AG04449 (cell line): ENCODE measurements around the gene MIER2.

Experiments
- CTCF ChIA-PET: fragments of 350-600 bp; formaldehyde crosslinking; extraction: SDS; loops from one replicate; lab custom pipeline; 2021; ENCODE audit warnings: antibody characterized with exemption; lab: Yijun Ruan, JAX
- POLR2A ChIA-PET: fragments of 400-600, 350-600 bp; formaldehyde crosslinking; extraction: SDS; loops from one replicate; lab custom pipeline; 2020; ENCODE audit warnings: antibody characterized with exemption, inconsistent platforms; lab: Yijun Ruan, JAX
- DNase-seq: peaks from one replicate; pipeline ENCODE4 v3.0.0-alpha.2; 2010; ENCODE audit warnings: low read depth, low spot score
- H3K4me3 ChIP-seq: 2 replicates; pipeline ENCODE4 v1.5.1; 2011; ENCODE audit warnings: low read depth, mild to moderate bottlenecking, control low read depth, low read length
- TF ChIP-seq, protein P1 (sequence below): IDR thresholded peaks from one replicate; pipeline ENCODE4 v1.5.1; 2011; ENCODE audit warnings: mild to moderate bottlenecking, moderate library complexity, low read length, control low read depth, inconsistent platforms; ENCODE audit not compliant: insufficient read depth; ENCODE audit errors: missing control alignments

Gene MIER2

DNA sequence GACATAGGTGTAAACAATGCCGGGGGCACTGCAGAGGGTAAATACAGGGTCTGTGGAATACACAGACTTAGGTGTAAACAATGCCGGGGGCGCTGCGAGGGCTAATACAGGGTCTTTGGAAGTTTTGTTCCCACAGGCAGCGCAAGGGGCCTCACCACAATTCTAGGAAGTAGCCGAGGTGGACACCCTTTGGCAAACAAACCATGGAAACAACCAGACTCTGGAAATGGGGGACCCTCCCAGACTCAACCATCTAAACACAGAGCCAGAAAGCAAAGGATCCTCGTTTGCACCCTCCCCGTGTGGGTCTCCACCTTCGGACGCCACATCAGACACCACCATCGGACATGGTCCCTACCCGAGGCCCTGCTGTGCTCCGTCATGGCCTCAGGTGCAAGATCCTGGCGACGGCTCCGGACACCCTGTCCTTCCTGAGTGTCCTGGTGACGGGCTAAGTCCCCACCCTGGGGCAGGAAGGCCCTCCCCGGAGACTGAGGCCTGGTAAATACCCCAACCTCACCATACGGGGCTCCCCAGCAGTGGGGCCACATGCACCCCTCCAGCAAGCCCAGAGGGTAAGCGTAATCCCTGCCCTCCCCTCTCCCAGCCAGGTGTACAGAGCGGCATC lies 36.7 kb downstream of the MIER2 start:
- POLR2A ChIA-PET: no interaction called here
- DNase-seq: no peak
- TF ChIP-seq, protein P1, sequence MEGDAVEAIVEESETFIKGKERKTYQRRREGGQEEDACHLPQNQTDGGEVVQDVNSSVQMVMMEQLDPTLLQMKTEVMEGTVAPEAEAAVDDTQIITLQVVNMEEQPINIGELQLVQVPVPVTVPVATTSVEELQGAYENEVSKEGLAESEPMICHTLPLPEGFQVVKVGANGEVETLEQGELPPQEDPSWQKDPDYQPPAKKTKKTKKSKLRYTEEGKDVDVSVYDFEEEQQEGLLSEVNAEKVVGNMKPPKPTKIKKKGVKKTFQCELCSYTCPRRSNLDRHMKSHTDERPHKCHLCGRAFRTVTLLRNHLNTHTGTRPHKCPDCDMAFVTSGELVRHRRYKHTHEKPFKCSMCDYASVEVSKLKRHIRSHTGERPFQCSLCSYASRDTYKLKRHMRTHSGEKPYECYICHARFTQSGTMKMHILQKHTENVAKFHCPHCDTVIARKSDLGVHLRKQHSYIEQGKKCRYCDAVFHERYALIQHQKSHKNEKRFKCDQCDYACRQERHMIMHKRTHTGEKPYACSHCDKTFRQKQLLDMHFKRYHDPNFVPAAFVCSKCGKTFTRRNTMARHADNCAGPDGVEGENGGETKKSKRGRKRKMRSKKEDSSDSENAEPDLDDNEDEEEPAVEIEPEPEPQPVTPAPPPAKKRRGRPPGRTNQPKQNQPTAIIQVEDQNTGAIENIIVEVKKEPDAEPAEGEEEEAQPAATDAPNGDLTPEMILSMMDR: no peak
- CTCF ChIA-PET: interaction anchor here (1.1 kb wide), 1 partner anchor 12 kb away, joined by 5 read pairs; no protein-coding TSS in a partner anchor
- H3K4me3 ChIP-seq: no peak overlapping the region

DNA sequence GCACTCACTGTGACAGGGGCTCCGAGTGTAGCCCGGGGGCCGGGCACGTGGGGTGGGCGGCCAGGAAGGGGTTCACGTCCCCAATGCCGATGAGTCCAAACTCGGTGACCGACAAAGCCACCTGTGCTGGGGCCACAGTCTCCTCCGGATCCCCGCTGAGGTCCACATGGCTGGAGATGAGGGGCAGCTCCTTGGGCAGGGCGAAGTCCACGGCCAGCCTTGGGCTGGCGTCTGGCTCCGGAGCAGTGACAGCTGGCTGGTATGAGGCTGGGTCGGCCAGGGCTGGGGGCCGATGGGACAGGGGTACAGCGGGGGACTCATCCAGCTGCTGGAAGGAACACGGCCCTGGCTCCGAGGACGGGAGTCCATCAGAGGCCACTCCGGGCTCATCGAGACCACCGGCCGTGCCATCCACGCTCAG lies 37.5 kb downstream of the MIER2 start:
- no peak overlapping the region for H3K4me3 ChIP-seq
- CTCF ChIA-PET: interaction anchor here (1.1 kb wide), 1 partner anchor 11 kb away, joined by 5 read pairs; no protein-coding TSS in a partner anchor
- DNase-seq: no peak
- POLR2A ChIA-PET: no interaction called here
- TF ChIP-seq, protein P1: no peak

GRCh38 chr19:306151-306900 lies 38.3 kb downstream of the MIER2 start:
- TF ChIP-seq, protein P1: no peak
- CTCF ChIA-PET: interaction anchor here (1.1 to 2.7 kb wide), 2 partner anchors 10 to 11 kb away, joined by 5 to 17 read pairs; no protein-coding TSS in a partner anchor
- H3K4me3 ChIP-seq: no peak overlapping the region
- DNase-seq: no peak
- POLR2A ChIA-PET: no interaction called here

GRCh38 chr19:305240-306150 lies 39.1 kb downstream of the MIER2 start:
- TF ChIP-seq, protein P1: no peak
- DNase-seq: no peak
- POLR2A ChIA-PET: interaction anchor here (0.6 kb wide), 1 partner anchor 1230 kb away, joined by 4 read pairs; no protein-coding TSS in a partner anchor
- H3K4me3 ChIP-seq: no peak overlapping the region
- CTCF ChIA-PET: interaction anchor here (1.2 to 2.7 kb wide), 2 partner anchors 10 to 201 kb away, joined by 3 to 17 read pairs; no protein-coding TSS in a partner anchor

GRCh38 chr19:296476-297225 lies 47.9 kb downstream of the MIER2 start:
- DNase-seq: no peak
- ChIA-PET CTCF (interaction anchor here (1.0 to 2.9 kb wide), 11 partner anchors 9 to 214 kb away, joined by 3 to 17 read pairs (median 7); no protein-coding TSS in a partner anchor), POLR2A (interaction anchor here (1.5 kb wide), 1 partner anchor 14 kb away, joined by 5 read pairs; no protein-coding TSS in a partner anchor)
- TF ChIP-seq, protein P1: no peak
- no peak overlapping the region for H3K4me3 ChIP-seq
